HG03060 (cell line): Measurements from ENCODE around the gene LBP.
"Not testable (repeated sequence)": the region's sequence is repeated elsewhere in the genome, so short reads cannot be mapped to it uniquely, and the experiment has no call there.

Experiments
- ATAC-seq: cut with Tn5 transposase; IDR thresholded peaks from one replicate; pipeline ENCODE4 v1.9.1; 2021; ENCODE audit warnings: low read depth, moderate number of reproducible peaks; ENCODE audit not compliant: unreplicated experiment

LBP gene

GRCh38 chr20:38346741-38347140 is 459 bp downstream of the LBP start:
- no peak for ATAC-seq

- ATAC-seq = no peak
These were observed 3.6 kb downstream of the LBP start for GRCh38 chr20:38349856-38350255.

GRCh38 chr20:38350879-38351775 is 4.8 kb downstream of the LBP start:
- no peak for ATAC-seq

- ATAC-seq = no peak
These were observed 7.0 kb downstream of the LBP start for GRCh38 chr20:38353316-38353715.

- no peak for ATAC-seq
These were observed 7.9 kb downstream of the LBP start for GRCh38 chr20:38354227-38354626.

- ATAC-seq = no peak
These were observed 9.1 kb downstream of the LBP start for GRCh38 chr20:38355161-38356012.

- no peak for ATAC-seq
These were observed 11.4 kb downstream of the LBP start for GRCh38 chr20:38357653-38358207.

GRCh38 chr20:38358556-38358955 is 12.3 kb downstream of the LBP start:
- ATAC-seq = no peak

GRCh38 chr20:38363004-38363747 is 16.9 kb downstream of the LBP start:
- ATAC-seq = no peak

GRCh38 chr20:38369389-38369788 is 23.1 kb downstream of the LBP start:
- no peak for ATAC-seq

- no peak for ATAC-seq
These were observed 26.5 kb downstream of the LBP start for GRCh38 chr20:38372806-38373205.

- ATAC-seq = no peak
These were observed 27.1 kb downstream of the LBP start for GRCh38 chr20:38373231-38373867.

- no peak for ATAC-seq
These were observed 27.6 kb downstream of the LBP start for GRCh38 chr20:38373898-38374297.

GRCh38 chr20:38377039-38377685 is 30.9 kb downstream of the LBP start:
- ATAC-seq = no peak

GRCh38 chr20:38377838-38378237 is 31.6 kb downstream of the LBP start:
- not testable (repeated sequence) for ATAC-seq

- no peak for ATAC-seq
These were observed 36.9 kb downstream of the LBP start for GRCh38 chr20:38383147-38383546.

GRCh38 chr20:38386004-38386403 is 39.7 kb downstream of the LBP start:
- no peak for ATAC-seq

GRCh38 chr20:38386851-38387250 is 40.6 kb downstream of the LBP start:
- no peak for ATAC-seq

- no peak for ATAC-seq
These were observed 41.7 kb downstream of the LBP start for GRCh38 chr20:38387953-38388352.

GRCh38 chr20:38392356-38392755 is 46.1 kb downstream of the LBP start:
- ATAC-seq = no peak
